ENCODE measurements around the gene RGS9BP.
"Not testable (repeated sequence)": the region's sequence is repeated elsewhere in the genome, so short reads cannot be mapped to it uniquely, and the experiment has no call there.

The RGS9BP gene

GRCh38 chr19:32672841-32673240, 2.8 kb upstream of the RGS9BP start:
- DNase-seq, result no peak

- no peak for DNase-seq
These were observed 2.1 kb upstream of the RGS9BP start for GRCh38 chr19:32673573-32673972.

- no peak for DNase-seq
These were observed 1.3 kb upstream of the RGS9BP start for GRCh38 chr19:32674153-32674930.

- DNase-seq, result no peak
These were observed 523 bp upstream of the RGS9BP start, which contains the start of gene ANKRD27 for GRCh38 chr19:32674931-32675719. Gene ANKRD27 (minus strand): TSS chr19:32675180. CDS start chr19:32659015, 16,165 bp downstream.

- no peak for DNase-seq
These were observed 692 bp downstream of the RGS9BP start for GRCh38 chr19:32676186-32676894.

- no peak for DNase-seq
These were observed 1.3 kb downstream of the RGS9BP start for GRCh38 chr19:32676895-32677359.

- no peak for DNase-seq
These were observed 2.0 kb downstream of the RGS9BP start for GRCh38 chr19:32677657-32678056.

- DNase-seq, result no peak
These were observed 5.3 kb downstream of the RGS9BP start for GRCh38 chr19:32680986-32681385.

- DNase-seq, result no peak
These were observed 6.7 kb downstream of the RGS9BP start for GRCh38 chr19:32682317-32682716.

GRCh38 chr19:32686847-32687475, 11.3 kb downstream of the RGS9BP start:
- DNase-seq, result no peak

- no peak for DNase-seq
These were observed 12.0 kb downstream of the RGS9BP start for GRCh38 chr19:32687681-32688080.

- no peak for DNase-seq
These were observed 12.7 kb downstream of the RGS9BP start for GRCh38 chr19:32688311-32688710.

GRCh38 chr19:32691291-32691951, 15.8 kb downstream of the RGS9BP start, which contains the start of gene NUDT19:
Gene NUDT19 (plus strand): TSS chr19:32691821. CDS start chr19:32691961, 140 bp downstream.
- no peak for DNase-seq

- no peak for DNase-seq
These were observed 16.5 kb downstream of the RGS9BP start for GRCh38 chr19:32691952-32692726.

GRCh38 chr19:32692727-32693061, 17.0 kb downstream of the RGS9BP start:
- DNase-seq, result no peak

GRCh38 chr19:32693151-32694108, 17.8 kb downstream of the RGS9BP start:
- not testable (repeated sequence) for DNase-seq

GRCh38 chr19:32694316-32694715, 18.7 kb downstream of the RGS9BP start:
- not testable (repeated sequence) for DNase-seq

- not testable (repeated sequence) for DNase-seq
These were observed 19.2 kb downstream of the RGS9BP start for GRCh38 chr19:32694851-32695250.

GRCh38 chr19:32695506-32695905, 19.9 kb downstream of the RGS9BP start:
- DNase-seq, result not testable (repeated sequence)

GRCh38 chr19:32696771-32697170, 21.1 kb downstream of the RGS9BP start:
- DNase-seq, result not testable (repeated sequence)

Data from cortex of kidney (tissue), 1 donor.